Testis (tissue), 2 donors: Measurements from ENCODE around the gene F5.

Experiments used
- CTCF ChIP-seq, 3 experiments: fragments of 450-650 bp in 2 of 3; fragments of 200-600 bp in 1 of 3; sonication (generic) in 1 of 3; IDR thresholded peaks; one replicate each; pipeline ENCODE4 v1.5.1; 2016 to 2019; ENCODE audit warnings: antibody characterized with exemption in 3 of 3, mild to moderate bottlenecking in 2 of 3, moderate library complexity in 1 of 3
- POLR2A ChIP-seq: fragments of 450-650 bp; IDR thresholded peaks from one replicate; pipeline ENCODE4 v1.6.1; 2017; ENCODE audit warnings: antibody characterized with exemption, mild to moderate bottlenecking, moderate library complexity

- TF ChIP-seq CTCF (IDR thresholded peaks at IDR 0.05) = no peak
- TF ChIP-seq POLR2A = no peak
Observed at GRCh38 chr1:169473347-169473746, 112.9 kb downstream of the F5 start.
